ENCODE results near the gene TRAPPC14.

- TF ChIP-seq, protein P1, sequence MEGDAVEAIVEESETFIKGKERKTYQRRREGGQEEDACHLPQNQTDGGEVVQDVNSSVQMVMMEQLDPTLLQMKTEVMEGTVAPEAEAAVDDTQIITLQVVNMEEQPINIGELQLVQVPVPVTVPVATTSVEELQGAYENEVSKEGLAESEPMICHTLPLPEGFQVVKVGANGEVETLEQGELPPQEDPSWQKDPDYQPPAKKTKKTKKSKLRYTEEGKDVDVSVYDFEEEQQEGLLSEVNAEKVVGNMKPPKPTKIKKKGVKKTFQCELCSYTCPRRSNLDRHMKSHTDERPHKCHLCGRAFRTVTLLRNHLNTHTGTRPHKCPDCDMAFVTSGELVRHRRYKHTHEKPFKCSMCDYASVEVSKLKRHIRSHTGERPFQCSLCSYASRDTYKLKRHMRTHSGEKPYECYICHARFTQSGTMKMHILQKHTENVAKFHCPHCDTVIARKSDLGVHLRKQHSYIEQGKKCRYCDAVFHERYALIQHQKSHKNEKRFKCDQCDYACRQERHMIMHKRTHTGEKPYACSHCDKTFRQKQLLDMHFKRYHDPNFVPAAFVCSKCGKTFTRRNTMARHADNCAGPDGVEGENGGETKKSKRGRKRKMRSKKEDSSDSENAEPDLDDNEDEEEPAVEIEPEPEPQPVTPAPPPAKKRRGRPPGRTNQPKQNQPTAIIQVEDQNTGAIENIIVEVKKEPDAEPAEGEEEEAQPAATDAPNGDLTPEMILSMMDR (IDR thresholded peaks at IDR 0.05; ENCODE audit: low read depth, low read length), result no peak
- TF ChIP-seq, protein P2, sequence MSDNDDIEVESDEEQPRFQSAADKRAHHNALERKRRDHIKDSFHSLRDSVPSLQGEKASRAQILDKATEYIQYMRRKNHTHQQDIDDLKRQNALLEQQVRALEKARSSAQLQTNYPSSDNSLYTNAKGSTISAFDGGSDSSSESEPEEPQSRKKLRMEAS (IDR thresholded peaks at IDR 0.05; ENCODE audit: low read depth, low read length), result no peak
- no peak for TF ChIP-seq POLR2A (IDR thresholded peaks at IDR 0.05; ENCODE audit: extremely low read depth, insufficient read length)
Measured at GRCh38 chr7:100122067-100122466, 36.5 kb downstream of the TRAPPC14 start.
